Mesothelial cell of epicardium (in vitro differentiated cells): ENCODE measurements around the gene JAG2. TPM values are rescaled to one million over a fixed set of nuclear protein-coding genes. Genes with fewer than 3 reads are reported as not detected.

ENCODE experiments used
- DNase-seq, 2 experiments: peaks; one replicate each; pipeline ENCODE4 v3.0.0; 2021; ENCODE audit warnings: low spot score in 2 of 2; ENCODE audit not compliant: unreplicated experiment in 2 of 2
- H3K27ac Mint-ChIP-seq: 2 replicates; pipeline ENCODE4 v1.8.0; 2021; ENCODE audit warnings: mixed read lengths
- H3K27me3 Mint-ChIP-seq: 2 replicates; pipeline ENCODE4 v1.8.0; 2021; ENCODE audit warnings: low read depth, mixed read lengths
- H3K36me3 Mint-ChIP-seq: 2 replicates; pipeline ENCODE4 v1.8.0; 2021; ENCODE audit warnings: mixed read lengths
- H3K4me1 Mint-ChIP-seq: 2 replicates; pipeline ENCODE4 v1.8.0; 2021; ENCODE audit warnings: mixed read lengths
- H3K4me3 Mint-ChIP-seq: 2 replicates; pipeline ENCODE4 v1.8.0; 2021; ENCODE audit warnings: mild to moderate bottlenecking, moderate library complexity, mixed read lengths
- H3K9me3 Mint-ChIP-seq: 2 replicates; pipeline ENCODE4 v1.8.0; 2021; ENCODE audit warnings: mixed read lengths
- total RNA-seq: library from RNA; stranded (reverse); gene quantifications from 3 replicates; pipeline ENCODE4 v1.2.1, GENCODE V29; 2021
- TF ChIP-seq, protein P1 (sequence below): fragments of 200-600 bp; sonication (generic); IDR thresholded peaks from one replicate; pipeline ENCODE4 v1.5.0; 2021; ENCODE audit warnings: antibody characterized with exemption; ENCODE audit not compliant: unreplicated experiment

The JAG2 gene
- total RNA-seq, 1 donor from 2014 or later, result 38.9 TPM

GRCh38 chr14:105195051-105195450 lies 26.5 kb upstream of the JAG2 start:
- no peak for DNase-seq
- peaks cover 31% of the 10 kb centered on the region for H3K27me3 Mint-ChIP-seq
- H3K4me3 Mint-ChIP-seq, result no peak overlapping the region
- no peak overlapping the region for H3K27ac Mint-ChIP-seq
- TF ChIP-seq, protein P1, sequence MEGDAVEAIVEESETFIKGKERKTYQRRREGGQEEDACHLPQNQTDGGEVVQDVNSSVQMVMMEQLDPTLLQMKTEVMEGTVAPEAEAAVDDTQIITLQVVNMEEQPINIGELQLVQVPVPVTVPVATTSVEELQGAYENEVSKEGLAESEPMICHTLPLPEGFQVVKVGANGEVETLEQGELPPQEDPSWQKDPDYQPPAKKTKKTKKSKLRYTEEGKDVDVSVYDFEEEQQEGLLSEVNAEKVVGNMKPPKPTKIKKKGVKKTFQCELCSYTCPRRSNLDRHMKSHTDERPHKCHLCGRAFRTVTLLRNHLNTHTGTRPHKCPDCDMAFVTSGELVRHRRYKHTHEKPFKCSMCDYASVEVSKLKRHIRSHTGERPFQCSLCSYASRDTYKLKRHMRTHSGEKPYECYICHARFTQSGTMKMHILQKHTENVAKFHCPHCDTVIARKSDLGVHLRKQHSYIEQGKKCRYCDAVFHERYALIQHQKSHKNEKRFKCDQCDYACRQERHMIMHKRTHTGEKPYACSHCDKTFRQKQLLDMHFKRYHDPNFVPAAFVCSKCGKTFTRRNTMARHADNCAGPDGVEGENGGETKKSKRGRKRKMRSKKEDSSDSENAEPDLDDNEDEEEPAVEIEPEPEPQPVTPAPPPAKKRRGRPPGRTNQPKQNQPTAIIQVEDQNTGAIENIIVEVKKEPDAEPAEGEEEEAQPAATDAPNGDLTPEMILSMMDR, result no peak
- no peaks in the 10 kb centered on the region for H3K9me3 Mint-ChIP-seq
- peaks cover 13% of the 10 kb centered on the region for H3K4me1 Mint-ChIP-seq
- no peaks in the 10 kb centered on the region for H3K36me3 Mint-ChIP-seq

GRCh38 chr14:105193916-105194782 lies 25.6 kb upstream of the JAG2 start:
- peaks cover 13% of the 10 kb centered on the region for H3K4me1 Mint-ChIP-seq
- no peak overlapping the region for H3K4me3 Mint-ChIP-seq
- no peak overlapping the region for H3K27ac Mint-ChIP-seq
- no peaks in the 10 kb centered on the region for H3K9me3 Mint-ChIP-seq
- no peaks in the 10 kb centered on the region for H3K36me3 Mint-ChIP-seq
- TF ChIP-seq, protein P1, result no peak
- H3K27me3 Mint-ChIP-seq, result peaks cover 34% of the 10 kb centered on the region
- no peak for DNase-seq

- peaks cover 34% of the 10 kb centered on the region for H3K27me3 Mint-ChIP-seq
- H3K9me3 Mint-ChIP-seq, result peaks cover 7% of the 10 kb centered on the region
- TF ChIP-seq, protein P1, result no peak
- DNase-seq, result no peak
- H3K27ac Mint-ChIP-seq, result no peak overlapping the region
- H3K4me1 Mint-ChIP-seq, result peaks cover 13% of the 10 kb centered on the region
- no peaks in the 10 kb centered on the region for H3K36me3 Mint-ChIP-seq
- no peak overlapping the region for H3K4me3 Mint-ChIP-seq
These were observed 24.5 kb upstream of the JAG2 start for GRCh38 chr14:105192866-105193731.

- Mint-ChIP-seq H3K27ac (no peak overlapping the region), H3K27me3 (peaks cover 15% of the 10 kb centered on the region), H3K4me1 (no peaks in the 10 kb centered on the region), H3K4me3 (no peak overlapping the region), H3K36me3 (no peaks in the 10 kb centered on the region), H3K9me3 (peaks cover 9% of the 10 kb centered on the region)
- no peak for DNase-seq
- TF ChIP-seq, protein P1, result no peak
These were observed 19.5 kb upstream of the JAG2 start for GRCh38 chr14:105187935-105188524.

GRCh38 chr14:105187116-105187515 lies 18.5 kb upstream of the JAG2 start:
- TF ChIP-seq, protein P1, result no peak
- DNase-seq, result no peak
- Mint-ChIP-seq H3K9me3 (peaks cover 9% of the 10 kb centered on the region), H3K27ac (no peak overlapping the region), H3K27me3 (peaks cover 15% of the 10 kb centered on the region), H3K36me3 (no peaks in the 10 kb centered on the region), H3K4me1 (no peaks in the 10 kb centered on the region), H3K4me3 (no peak overlapping the region)
